ENCODE data around the gene HCFC1R1.

GRCh38 chr16:3029491-3030221 lies 5.9 kb upstream of the HCFC1R1 start:
- TF ChIP-seq CTCF (IDR thresholded peaks at IDR 0.05) (no peak), ZNF317 (CRISPR knock-in tag; IDR thresholded peaks at IDR 0.05; ENCODE audit: borderline replicate concordance, low read depth) (no peak), FOXJ3 (CRISPR knock-in tag; IDR thresholded peaks at IDR 0.05; ENCODE audit: borderline replicate concordance) (no peak), JUN (CRISPR knock-in tag; IDR thresholded peaks at IDR 0.05) (no peak), NR1H2 (CRISPR knock-in tag; IDR thresholded peaks at IDR 0.05) (no peak)
- TF ChIP-seq, protein P1, sequence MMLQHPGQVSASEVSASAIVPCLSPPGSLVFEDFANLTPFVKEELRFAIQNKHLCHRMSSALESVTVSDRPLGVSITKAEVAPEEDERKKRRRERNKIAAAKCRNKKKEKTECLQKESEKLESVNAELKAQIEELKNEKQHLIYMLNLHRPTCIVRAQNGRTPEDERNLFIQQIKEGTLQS (CRISPR knock-in tag; conservative IDR thresholded peaks at IDR 0.05), result no peak
